ENCODE results near the gene HIKESHI. TPM values are rescaled to one million over a fixed set of nuclear protein-coding genes. Genes with fewer than 3 reads are reported as not detected.

HIKESHI gene
- total and polyA plus RNA-seq, 2 experiments from 2014 or later = 71.2 to 162 TPM

- TF ChIP-seq ZNF462 (CRISPR knock-in tag; IDR thresholded peaks at IDR 0.05) (no peak), ZNF114 (CRISPR knock-in tag; IDR thresholded peaks at IDR 0.05) (no peak)
Measured at GRCh38 chr11:86314636-86315035, 12.6 kb downstream of the HIKESHI start (continued).

GRCh38 chr11:86335131-86335767, 33.2 kb downstream of the HIKESHI start:
- Histone ChIP-seq H2AFZ (no peak overlapping the region), H3K4me3 (no peak overlapping the region), H3K27ac (ENCODE audit: low read depth) (no peak overlapping the region), H3K79me2 (replicated peaks; ENCODE audit: insufficient read depth) (peaks cover 16% of the 10 kb centered on the region; the same call in 1 of the 2 replicates), H3K36me3 (ENCODE audit: insufficient read depth) (no peaks in the 10 kb centered on the region; the same call in 1 of the 2 replicates), H3K4me2 (no peak overlapping the region), H3K4me1 (ENCODE audit: insufficient read depth) (no peaks in the 10 kb centered on the region), H3K9me2 (ENCODE audit: insufficient read depth) (no peaks in the 10 kb centered on the region), H4K20me1 (replicated peaks; ENCODE audit: insufficient read depth) (no peaks in the 10 kb centered on the region; the same call in 1 of the 2 replicates), H3K27me3 (ENCODE audit: insufficient read depth) (no peaks in the 10 kb centered on the region), H3F3A (replicated peaks; ENCODE audit: low read depth) (no peaks in the 10 kb centered on the region)
- Mint-ChIP-seq H3K4me1 (no peaks in the 10 kb centered on the region), H3K36me3 (ENCODE audit: low read depth) (peaks cover 64% of the 10 kb centered on the region), H3K4me3 (no peak overlapping the region), H3K27me3 (ENCODE audit: insufficient read depth, low read depth, poor library complexity) (no peaks in the 10 kb centered on the region), H3K27ac (0 out of 2 replicates have a peak overlapping the region, but pooled peaks have one; percentile 13), H3K9me3 (peaks cover 6% of the 10 kb centered on the region; the same call in 1 of the 3 replicates)
- ATAC-seq (no peak), DNase-seq (ENCODE audit: low spot score) (no peak)
- no peak for TF ChIP-seq CTCF (conservative IDR thresholded peaks at IDR 0.05; ENCODE audit: low read depth in 2 of 2)
- no peak for TF ChIP-seq ZNF462 (CRISPR knock-in tag; IDR thresholded peaks at IDR 0.05)
- TF ChIP-seq POLR2AphosphoS5 (IDR thresholded peaks at IDR 0.05; ENCODE audit: low read depth) = no peak
- no peak for TF ChIP-seq ZNF114 (CRISPR knock-in tag; IDR thresholded peaks at IDR 0.05)
- TF ChIP-seq CREB1 (CRISPR knock-in tag; IDR thresholded peaks at IDR 0.05; ENCODE audit: low read depth) = no peak
- no peak for TF ChIP-seq STAT1 (IDR thresholded peaks at IDR 0.05; ENCODE audit: unreplicated experiment)
- TF ChIP-seq EZH2phosphoT487 (IDR thresholded peaks at IDR 0.05; ENCODE audit: unreplicated experiment) = no peak
